GM19240 (cell line): ENCODE measurements around the gene KLHL28.

ENCODE experiments used
- DNase-seq: peaks from one replicate; pipeline ENCODE4 v3.0.0; 2011; ENCODE audit warnings: low spot score; ENCODE audit not compliant: insufficient read length

KLHL28 gene

GRCh38 chr14:44960646-44961045 lies 1.1 kb downstream of the KLHL28 start:
- no peak for DNase-seq

- DNase-seq: no peak
Measured at GRCh38 chr14:44960146-44960545, 1.6 kb downstream of the KLHL28 start.

- DNase-seq: no peak
Measured at GRCh38 chr14:44959538-44959937, 2.2 kb downstream of the KLHL28 start.

DNA sequence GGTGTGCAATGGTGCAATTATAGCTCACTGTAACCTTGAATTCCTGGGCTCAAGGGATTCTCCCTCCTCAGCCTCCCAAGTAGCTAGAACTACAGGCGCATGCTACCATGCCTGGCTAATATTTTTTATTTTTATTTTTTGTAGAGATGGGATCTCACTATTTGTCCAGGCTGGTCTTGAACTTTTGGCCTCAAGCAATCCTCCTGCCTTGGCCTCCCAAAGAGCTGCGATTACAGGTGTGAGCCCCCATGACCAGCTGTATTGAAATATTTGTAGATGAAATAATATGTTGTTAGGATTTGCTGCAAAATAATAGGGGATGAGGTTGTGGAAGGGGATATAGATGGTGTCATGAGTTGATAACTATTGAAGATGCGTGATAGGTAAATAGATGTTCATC lies 4.9 kb downstream of the KLHL28 start:
- no peak for DNase-seq

GRCh38 chr14:44955528-44955927 lies 6.2 kb downstream of the KLHL28 start:
- no peak for DNase-seq

- DNase-seq: no peak
Measured at GRCh38 chr14:44954750-44955149, 7.0 kb downstream of the KLHL28 start.

- no peak for DNase-seq
Measured at GRCh38 chr14:44952391-44953110, 9.2 kb downstream of the KLHL28 start.

- DNase-seq: no peak
Measured at GRCh38 chr14:44951051-44951450, 10.7 kb downstream of the KLHL28 start.

GRCh38 chr14:44945264-44945663 lies 16.5 kb downstream of the KLHL28 start:
- no peak for DNase-seq

GRCh38 chr14:44944107-44944506 lies 17.6 kb downstream of the KLHL28 start:
- no peak for DNase-seq

DNA sequence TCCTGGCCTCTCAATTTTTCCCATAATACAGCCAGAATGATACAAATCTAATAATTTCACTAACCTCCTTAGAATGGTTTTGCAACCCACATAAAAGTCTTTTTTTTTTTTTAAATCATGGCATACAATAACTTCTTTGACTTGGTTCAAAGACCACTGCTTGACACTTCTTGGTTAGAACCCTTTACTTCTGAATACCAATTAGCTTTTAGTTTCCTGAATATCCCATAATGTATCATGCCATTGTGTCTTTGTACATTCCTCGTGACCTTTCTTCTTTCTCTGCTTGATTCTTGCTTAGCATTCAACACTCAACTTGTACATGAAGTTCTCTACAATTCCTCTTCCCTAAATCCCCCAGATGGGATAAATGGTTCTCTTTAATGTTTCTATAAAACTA lies 19.3 kb downstream of the KLHL28 start:
- no peak for DNase-seq

DNA sequence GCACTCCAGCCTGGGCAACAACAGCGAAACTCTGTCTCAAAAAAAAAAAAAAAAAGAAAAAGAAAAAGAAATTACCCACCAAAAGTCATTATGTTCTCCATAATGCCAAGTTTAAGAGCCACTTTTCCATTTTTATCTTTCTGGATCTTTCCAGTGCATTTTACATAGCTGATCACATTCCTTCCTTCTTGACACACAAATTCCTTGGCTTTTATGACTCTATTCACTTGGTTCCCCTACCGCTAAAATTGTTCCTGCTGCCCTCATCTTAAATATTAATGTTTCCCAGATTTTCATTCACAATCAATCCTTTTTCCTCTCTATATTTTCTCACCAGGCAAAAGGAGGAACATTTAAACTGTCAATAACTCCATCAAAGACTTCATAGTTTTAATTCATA lies 20.2 kb downstream of the KLHL28 start:
- no peak for DNase-seq

DNA sequence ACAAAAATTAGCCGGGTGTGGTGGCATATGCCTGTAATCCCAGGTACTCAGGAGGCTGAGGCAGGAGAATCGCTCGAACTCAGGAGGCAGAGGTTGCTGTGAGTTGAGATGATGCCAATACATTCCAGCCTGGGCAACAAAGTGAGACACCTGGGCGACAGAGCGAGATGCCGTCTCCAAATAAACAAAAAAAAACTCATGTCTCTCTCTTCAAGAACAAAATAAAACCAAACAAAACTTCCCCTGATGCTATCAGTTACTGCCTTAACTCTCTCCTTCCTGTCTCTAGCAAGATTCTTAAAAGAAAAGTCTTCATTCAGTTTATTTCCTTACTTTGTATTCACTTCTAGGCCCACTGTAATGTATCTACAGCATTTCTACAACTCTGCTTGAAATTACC lies 20.8 kb downstream of the KLHL28 start:
- DNase-seq: no peak

- no peak for DNase-seq
Measured at GRCh38 chr14:44940211-44940610, 21.5 kb downstream of the KLHL28 start.

DNA sequence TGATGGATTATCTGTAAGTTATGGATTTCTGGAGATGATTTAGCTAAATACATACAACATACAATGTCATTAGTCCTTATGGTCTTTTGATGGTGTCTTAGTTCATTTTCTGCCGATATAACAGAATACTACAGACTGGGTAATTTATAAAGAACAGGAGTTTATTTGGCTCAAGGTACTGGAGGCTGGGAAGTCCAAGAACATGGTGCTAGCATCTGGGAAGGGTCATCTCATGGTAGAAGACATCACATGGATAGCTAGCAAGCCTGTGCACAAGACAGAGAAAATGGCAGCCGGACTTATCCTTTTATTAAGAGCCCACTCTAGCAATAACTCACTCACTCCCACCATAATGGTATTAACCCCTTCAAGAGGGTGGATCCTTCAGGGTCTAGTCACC lies 24.2 kb downstream of the KLHL28 start:
- no peak for DNase-seq

DNA sequence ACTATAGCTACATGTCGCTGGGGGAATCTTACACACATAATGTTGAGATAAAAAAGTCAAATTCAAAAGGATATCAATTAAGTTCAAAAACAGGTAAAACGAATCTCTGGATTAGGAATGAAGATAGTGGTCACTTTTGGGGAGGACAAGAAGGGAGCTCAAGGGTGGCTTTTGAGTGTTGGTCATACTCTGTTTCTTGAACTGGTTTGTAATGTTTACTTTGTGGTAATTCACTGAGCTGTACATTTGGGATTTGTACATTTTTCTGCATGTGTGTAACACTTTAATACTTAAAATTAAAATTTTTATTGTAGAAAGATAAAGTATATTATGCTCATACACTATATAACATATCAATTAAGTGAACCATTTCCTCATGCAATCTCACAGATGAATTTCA lies 26.6 kb downstream of the KLHL28 start:
- DNase-seq: no peak

DNA sequence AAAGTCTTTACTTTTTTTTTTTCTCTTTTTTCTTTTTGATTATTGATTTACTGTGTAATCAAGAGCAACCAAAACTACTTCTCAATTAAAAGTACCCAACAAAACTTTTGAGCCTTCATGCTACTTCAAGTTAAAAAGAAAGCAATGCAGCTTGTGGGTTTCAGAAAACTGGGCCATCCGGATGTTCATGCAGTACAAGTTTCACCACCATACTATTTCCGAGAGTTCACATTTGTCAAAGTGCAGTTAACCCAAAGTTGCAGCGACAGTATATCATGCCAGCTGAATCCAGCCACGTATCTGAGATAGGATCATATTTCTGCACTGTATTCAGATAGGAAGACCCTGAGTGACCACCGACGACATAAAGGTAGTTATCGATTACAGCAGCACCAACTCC lies 33.0 kb downstream of the KLHL28 start:
- DNase-seq: no peak

DNA sequence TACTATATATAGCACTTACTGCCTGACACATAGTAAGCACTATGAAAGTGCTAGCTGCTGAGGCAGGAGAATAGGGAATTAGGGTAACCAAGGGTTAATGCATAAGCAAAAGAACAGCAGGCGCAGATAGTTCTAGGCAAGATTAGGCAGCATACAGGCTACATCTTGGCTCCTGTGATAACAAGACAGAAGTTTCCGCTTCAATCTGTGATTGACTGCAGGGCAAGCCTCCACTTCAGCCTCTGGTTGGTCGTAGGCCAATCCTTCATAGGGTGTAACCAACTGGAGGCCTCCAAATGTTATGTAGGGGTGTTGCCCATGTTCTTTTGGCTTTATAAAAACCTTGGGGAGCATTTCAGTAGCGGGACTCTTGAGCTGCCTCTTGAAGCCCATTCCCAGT lies 46.9 kb downstream of the KLHL28 start:
- no peak for DNase-seq

DNA sequence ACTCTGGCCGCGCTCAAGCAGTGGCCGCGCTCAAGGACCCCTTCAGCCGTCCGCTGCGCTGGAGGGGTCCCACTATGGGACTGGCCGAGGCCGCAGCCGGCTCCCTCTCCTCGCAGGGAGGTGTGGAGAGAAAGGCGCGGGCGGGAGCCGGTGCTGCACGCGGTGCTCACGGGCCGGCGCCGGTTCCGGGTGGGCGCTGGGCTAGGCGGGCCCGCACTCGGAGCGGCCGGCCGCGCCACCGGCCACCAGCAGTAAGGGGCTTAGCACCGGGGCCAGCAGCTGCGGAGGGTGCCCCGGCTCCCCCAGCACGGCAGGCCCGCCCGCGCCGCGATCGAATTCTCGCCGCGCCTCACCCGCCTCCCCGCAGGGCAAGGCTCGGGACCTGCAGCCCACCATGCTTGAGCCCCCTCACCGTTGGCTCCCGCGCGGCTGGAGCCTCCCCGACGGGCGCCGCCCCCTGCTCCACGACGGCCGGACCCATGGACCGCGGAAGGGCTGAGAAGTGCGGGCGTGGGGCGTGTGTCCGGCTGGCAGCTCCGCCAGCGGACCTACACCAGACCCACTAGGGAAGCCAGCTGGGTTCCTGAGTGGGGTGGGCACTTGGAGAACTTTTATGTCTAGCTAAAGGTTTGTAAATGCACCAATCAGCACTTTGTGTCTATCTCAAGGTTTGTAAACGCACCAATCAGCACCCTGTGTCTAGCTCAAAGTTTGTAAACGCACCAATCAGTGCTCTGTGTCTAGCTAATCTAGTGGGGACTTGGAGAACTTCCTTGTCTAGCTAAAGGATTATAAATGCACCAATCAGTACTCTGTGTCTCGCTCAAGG lies 49.5 kb downstream of the KLHL28 start:
- no peak for DNase-seq

DNA sequence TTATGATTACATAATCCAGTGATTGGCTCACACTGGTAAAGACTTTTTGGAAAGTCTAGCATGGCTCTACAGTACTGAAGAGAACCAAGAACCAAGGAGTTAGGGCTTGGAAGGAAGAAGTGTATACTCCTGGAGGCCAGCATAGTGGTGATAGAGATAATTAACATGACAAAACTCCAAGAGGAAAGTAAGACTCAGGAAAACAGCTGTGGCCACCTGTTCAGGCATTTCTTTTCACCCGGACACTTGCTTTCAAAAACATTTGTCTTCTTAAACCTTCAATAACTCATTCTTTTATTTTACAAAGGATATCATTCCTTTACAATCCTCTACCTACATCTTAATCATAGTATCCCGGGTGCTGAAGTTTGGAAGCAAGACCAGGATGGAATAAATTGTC lies 50.9 kb downstream of the KLHL28 start:
- no peak for DNase-seq

- DNase-seq: no peak
Measured at GRCh38 chr14:44901696-44902095, 60.1 kb downstream of the KLHL28 start.

GRCh38 chr14:44898551-44898950 lies 63.2 kb downstream of the KLHL28 start:
- no peak for DNase-seq

GRCh38 chr14:44897845-44898151 lies 63.9 kb downstream of the KLHL28 start:
- no peak for DNase-seq
